GM12872 (cell line): ENCODE measurements around the gene GPATCH8.

ENCODE experiments used
- TF ChIP-seq, protein P1 (sequence below): IDR thresholded peaks from 3 replicates; pipeline ENCODE4 v1.5.1; 2011; ENCODE audit warnings: low read depth, mild to moderate bottlenecking, low read length, moderate library complexity; ENCODE audit not compliant: insufficient read depth

Gene GPATCH8

DNA sequence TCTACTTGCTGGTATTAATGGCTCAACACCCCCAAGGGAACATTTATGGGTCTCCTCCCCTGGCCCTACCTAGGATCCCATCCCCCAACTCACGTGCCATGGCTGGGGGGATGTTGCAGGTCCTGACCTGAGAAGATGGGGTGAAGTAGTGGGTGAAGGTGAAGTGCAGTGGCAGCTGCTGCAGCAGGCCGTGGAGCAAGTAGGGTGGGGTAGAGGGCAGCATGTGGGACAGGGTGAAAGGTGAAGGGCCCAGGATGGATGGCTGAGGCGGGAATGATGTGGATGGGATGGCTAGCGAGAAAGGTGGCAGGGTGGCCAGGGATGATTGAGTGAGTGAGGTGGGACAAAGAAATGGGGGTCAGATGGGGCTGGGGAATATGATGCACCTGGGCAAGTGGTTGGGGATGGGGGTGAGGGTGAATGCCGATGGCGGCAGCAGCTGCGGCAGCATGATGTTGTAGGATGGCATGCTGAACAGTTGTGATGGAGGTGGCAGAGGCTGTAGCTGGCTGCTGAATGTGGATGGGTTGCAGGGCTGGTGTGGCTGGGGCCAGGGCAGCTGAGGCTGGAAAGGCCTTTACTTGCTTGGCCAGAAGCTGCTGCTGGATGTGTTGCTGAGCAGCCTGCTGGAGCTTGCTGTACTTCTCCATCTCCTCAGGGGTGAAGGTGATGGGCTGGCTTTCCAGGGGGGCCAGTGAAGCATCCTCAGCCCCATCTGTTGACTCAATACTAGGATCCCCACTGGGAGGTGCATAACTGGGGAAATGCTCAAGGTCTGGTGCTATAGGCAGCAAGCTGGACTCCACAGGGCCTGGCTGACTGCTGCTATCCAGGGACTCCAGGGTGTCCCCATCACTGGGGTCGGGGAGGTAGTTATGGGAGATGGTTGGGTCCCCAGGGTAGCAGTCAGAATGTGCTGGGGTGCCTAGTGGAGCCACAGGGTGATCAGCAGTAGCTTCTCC, 105.4 kb downstream of the GPATCH8 start:
- TF ChIP-seq, protein P1, sequence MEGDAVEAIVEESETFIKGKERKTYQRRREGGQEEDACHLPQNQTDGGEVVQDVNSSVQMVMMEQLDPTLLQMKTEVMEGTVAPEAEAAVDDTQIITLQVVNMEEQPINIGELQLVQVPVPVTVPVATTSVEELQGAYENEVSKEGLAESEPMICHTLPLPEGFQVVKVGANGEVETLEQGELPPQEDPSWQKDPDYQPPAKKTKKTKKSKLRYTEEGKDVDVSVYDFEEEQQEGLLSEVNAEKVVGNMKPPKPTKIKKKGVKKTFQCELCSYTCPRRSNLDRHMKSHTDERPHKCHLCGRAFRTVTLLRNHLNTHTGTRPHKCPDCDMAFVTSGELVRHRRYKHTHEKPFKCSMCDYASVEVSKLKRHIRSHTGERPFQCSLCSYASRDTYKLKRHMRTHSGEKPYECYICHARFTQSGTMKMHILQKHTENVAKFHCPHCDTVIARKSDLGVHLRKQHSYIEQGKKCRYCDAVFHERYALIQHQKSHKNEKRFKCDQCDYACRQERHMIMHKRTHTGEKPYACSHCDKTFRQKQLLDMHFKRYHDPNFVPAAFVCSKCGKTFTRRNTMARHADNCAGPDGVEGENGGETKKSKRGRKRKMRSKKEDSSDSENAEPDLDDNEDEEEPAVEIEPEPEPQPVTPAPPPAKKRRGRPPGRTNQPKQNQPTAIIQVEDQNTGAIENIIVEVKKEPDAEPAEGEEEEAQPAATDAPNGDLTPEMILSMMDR: no peak

DNA sequence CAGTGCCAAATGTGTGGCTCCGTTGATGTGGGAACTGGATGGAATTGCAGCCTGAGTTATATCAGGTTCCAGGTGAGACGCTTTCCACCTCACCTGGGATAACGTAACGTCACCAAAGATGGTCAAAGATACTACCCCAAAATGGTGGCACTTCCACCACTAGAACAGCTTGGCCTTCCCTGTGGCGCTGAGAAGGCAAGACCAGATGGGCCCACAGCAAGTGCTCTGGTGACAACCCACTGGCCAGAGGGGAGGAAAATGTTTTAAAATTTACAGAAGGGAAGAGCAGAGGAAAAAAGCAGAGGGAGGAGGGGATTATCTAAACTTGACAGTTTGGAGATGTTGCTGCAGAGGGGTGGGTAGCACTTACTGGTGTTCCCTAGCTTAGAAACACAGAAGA, 106.3 kb downstream of the GPATCH8 start:
- TF ChIP-seq, protein P1: no peak

DNA sequence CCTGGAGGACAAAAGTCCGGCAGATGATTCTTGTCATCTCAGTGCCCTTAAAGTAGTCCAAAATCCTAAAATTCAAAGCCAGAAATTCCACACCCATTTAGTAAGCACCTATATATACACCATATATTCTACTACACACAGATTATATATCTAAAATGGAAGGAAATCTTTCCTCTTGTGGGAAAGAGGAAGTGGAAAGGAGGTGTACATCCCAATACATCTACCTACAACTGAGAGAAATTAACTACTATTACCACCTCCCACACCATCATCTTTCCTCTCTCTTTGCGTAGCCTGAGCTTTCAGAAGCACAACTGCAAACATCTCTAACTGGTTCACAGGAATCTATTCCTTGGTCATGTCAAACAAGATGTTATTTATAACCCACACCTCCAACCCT, 108.4 kb downstream of the GPATCH8 start:
- TF ChIP-seq, protein P1: no peak

DNA sequence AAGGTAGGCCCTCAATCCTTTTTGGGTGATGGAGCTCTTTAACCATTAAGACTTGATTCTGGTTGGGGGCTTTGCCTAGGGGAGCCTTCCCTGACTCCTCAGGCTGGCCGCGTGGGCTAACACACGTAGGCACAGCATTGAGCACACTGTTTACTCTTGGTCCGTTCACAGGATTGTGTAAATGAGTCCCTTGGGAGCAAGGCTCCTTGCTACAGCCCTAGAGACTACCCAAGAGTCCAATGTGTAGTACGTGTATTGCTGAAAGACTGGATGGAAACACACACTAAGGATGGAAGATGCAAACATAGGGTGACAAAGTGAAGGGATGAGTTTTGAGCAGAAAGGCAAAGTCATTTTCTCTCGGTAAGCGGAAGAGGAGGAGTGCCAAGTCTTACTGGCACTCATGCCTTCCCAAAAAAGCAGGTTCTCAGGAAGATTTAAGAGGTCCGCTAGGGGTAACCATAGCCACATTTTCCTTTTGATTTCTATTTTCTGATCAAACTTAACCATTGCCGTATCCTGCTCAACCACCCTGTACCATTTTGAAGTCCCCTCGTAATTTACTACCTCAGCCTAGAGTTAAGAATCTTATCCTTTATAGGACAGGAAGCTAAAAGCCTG, 112.8 kb downstream of the GPATCH8 start:
- TF ChIP-seq, protein P1: no peak

DNA sequence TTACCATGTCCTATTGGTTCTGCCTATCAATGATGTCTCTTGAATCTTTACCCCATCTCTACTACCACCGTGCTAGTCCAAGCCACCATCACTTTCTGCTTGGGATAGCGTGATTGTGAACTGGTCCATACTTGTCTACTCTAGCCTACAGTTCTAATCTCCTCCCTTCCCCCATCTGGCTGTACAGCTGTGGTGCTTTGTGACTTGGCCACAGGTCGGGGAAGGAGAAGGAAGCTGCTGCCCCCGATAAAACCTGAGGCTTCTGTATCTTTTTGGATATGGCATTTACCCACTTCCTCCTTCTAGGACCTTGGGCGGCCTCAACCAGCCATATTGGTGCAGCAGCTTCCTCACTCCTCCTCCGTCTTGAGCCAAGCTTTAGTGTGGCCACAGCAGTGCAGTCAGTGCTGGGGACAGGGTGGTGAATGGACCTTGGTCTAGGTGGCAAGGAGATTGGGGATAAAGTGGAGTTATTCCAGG, 113.4 kb downstream of the GPATCH8 start:
- TF ChIP-seq, protein P1: no peak

DNA sequence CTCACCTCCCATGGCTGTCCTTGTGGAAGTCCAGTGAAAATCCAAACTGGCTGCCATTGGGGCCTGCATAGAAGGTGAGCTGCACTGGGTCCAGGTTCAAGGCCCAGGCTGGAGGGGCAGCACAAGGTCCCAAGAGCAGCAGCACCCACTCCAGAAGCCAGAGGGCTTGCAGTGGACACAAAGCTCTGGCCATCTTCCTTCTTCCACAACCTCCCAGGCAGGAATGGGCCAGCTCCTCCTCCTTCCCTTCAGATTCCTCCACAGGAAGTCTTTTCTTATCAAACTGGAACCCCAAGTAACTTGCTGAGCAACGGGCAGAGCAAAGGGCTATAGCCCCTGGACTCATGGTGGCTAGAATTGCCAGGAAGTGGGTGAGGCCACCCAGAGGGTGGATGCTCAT, 113.9 kb downstream of the GPATCH8 start, which contains the start of gene ITGA2B:
Gene ITGA2B (minus strand): TSS at position 369 of the 400 bp plus-strand sequence. CDS start 176 bp downstream, at position 193.
- TF ChIP-seq, protein P1: no peak

GRCh38 chr17:44387804-44388203, 115.4 kb downstream of the GPATCH8 start:
- TF ChIP-seq, protein P1: no peak
